ENCODE results near the gene DIPK2A. TPM values are rescaled to one million over a fixed set of nuclear protein-coding genes. Genes with fewer than 3 reads are reported as not detected.

DIPK2A gene
- total RNA-seq, 4 donors from 2014 or later = 38.8 to 68.6 (median 48.3) TPM

DNA sequence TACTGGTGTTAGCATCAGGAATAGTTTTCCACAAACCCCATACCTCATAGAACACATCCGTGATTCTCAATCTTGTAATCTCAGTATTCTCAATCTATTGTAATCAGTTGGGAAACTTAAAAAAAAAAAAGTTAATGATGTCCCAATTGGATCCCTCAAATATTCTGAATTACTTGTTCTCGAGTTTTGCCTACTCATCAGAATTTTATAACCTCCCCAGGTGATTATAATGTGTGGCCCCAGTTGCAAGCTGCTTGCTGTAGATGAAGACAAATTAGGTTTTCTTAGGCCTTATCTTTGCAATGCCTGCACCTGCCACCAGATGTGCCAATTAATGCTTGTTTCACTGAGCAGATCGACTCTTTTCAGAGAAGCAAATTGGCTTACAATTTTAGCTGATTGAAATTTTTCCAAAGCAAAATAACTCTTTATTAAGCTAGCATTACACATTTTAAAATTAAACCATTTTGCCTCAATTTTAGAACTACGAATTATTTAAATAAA is 19.0 kb upstream of the DIPK2A start:
- intact Hi-C loops (cut with DNase I) = loop anchor here (5.0 kb wide), 1 partner anchor 60 kb away; no protein-coding TSS in a partner anchor
- TF ChIP-seq POLR2AphosphoS5 (IDR thresholded peaks at IDR 0.05) (no peak), POLR2A (IDR thresholded peaks at IDR 0.05; ENCODE audit: low read depth) (no peak), EP300 (IDR thresholded peaks at IDR 0.05) (no peak), CTCF (IDR thresholded peaks at IDR 0.05) (peak in 1 of 3 experiments; percentile 3)
- 81% methylated on average over 4 of the region's 4 CpGs for WGBS

DNA sequence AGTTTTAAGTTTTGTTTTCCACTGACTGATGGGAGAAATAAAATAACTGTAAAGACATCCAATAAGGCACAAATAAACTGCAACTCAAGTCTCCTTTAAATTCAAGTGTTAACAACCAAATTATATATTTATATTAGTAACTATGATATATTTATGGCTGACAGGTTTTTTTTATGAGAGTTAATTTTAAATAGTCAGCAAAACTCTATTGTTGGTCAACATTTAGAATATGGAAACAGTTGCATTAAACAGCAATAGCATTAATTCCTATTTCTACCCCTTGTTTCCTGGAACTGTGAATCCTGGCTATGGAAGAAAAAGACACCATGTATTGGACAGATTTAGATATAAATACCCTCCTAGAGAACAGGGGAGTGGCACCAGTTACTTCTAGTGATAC is 16.5 kb upstream of the DIPK2A start:
- Histone ChIP-seq H3K9me3 (peaks cover 0 to 10% (median 0%) of the 10 kb centered on the region in 4 donors), H3K27ac (replicated peaks in 1 of 4) (no peak overlapping the region), H3K27me3 (no peaks in the 10 kb centered on the region), H3K36me3 (no peaks in the 10 kb centered on the region), H3K4me3 (no peak overlapping the region), H3K4me1 (no peaks in the 10 kb centered on the region)
- intact Hi-C loops (cut with DNase I) = no loop called here
- TF ChIP-seq EP300 (IDR thresholded peaks at IDR 0.05) (no peak), CTCF (IDR thresholded peaks at IDR 0.05) (no peak), POLR2A (IDR thresholded peaks at IDR 0.05; ENCODE audit: low read depth) (no peak), POLR2AphosphoS5 (IDR thresholded peaks at IDR 0.05) (no peak)
- no peak for DNase-seq (ENCODE audit: extremely low spot score)

More for the DNA sequence above, 19.0 kb upstream of the DIPK2A start:
- no peak for DNase-seq (ENCODE audit: extremely low spot score)
- H3K4me1 ChIP-seq = no peaks in the 10 kb centered on the region
- H3K4me3 ChIP-seq = no peak overlapping the region
- no peak overlapping the region for H3K27ac ChIP-seq (replicated peaks in 1 of 4)
- no peaks in the 10 kb centered on the region for H3K36me3 ChIP-seq
- no peaks in the 10 kb centered on the region for H3K9me3 ChIP-seq
- H3K27me3 ChIP-seq = no peaks in the 10 kb centered on the region

- DNase-seq (ENCODE audit: extremely low spot score) = no peak
- WGBS = 81% methylated on average over 1 of the region's 1 CpG
- intact Hi-C loops (cut with DNase I) = no loop called here
These were observed 14.8 kb upstream of the DIPK2A start for GRCh38 chr3:143956838-143957237.

DNA sequence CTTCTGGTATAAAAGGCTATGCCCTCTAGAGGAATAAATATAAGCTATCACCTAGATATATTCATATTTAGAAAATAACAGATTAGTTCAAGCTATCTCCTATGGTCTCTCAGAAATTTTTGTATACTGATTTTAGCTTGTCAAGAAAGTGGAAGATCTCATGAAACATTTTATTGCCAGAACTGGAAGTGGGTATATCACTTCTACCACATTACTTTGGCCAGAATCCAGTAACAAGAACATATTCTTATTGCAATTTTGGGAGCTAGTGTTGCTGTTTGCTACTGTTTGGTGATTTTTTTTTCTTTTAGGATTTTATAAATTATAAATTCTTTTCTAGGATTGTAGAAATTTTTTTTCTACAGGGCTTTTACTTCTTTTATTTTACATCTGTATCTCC is 14.2 kb upstream of the DIPK2A start:
- H3K27ac ChIP-seq (replicated peaks in 1 of 4) = no peak overlapping the region
- no peak for TF ChIP-seq POLR2AphosphoS5 (IDR thresholded peaks at IDR 0.05)
- TF ChIP-seq EP300 (IDR thresholded peaks at IDR 0.05) = no peak
- no peak for TF ChIP-seq POLR2A (IDR thresholded peaks at IDR 0.05; ENCODE audit: low read depth)
- TF ChIP-seq CTCF (IDR thresholded peaks at IDR 0.05) = no peak
- peaks cover 0 to 10% (median 0%) of the 10 kb centered on the region in 4 donors for H3K9me3 ChIP-seq
- intact Hi-C loops (cut with DNase I) = no loop called here
- no peaks in the 10 kb centered on the region for H3K4me1 ChIP-seq
- DNase-seq (ENCODE audit: extremely low spot score) = no peak
- H3K4me3 ChIP-seq = no peak overlapping the region
- H3K36me3 ChIP-seq = no peaks in the 10 kb centered on the region
- H3K27me3 ChIP-seq = no peaks in the 10 kb centered on the region

More at GRCh38 chr3:143956838-143957237, 14.8 kb upstream of the DIPK2A start:
- H3K4me1 ChIP-seq = no peaks in the 10 kb centered on the region
- no peak overlapping the region for H3K4me3 ChIP-seq
- no peaks in the 10 kb centered on the region for H3K27me3 ChIP-seq
- no peak overlapping the region for H3K27ac ChIP-seq (replicated peaks in 1 of 4)
- TF ChIP-seq CTCF (IDR thresholded peaks at IDR 0.05) (no peak), POLR2A (IDR thresholded peaks at IDR 0.05; ENCODE audit: low read depth) (no peak), EP300 (IDR thresholded peaks at IDR 0.05) (no peak), POLR2AphosphoS5 (IDR thresholded peaks at IDR 0.05) (no peak)
- H3K36me3 ChIP-seq = no peaks in the 10 kb centered on the region
- H3K9me3 ChIP-seq = peaks cover 0 to 10% (median 0%) of the 10 kb centered on the region in 4 donors

GRCh38 chr3:143958966-143959365 is 12.7 kb upstream of the DIPK2A start:
- TF ChIP-seq POLR2A (IDR thresholded peaks at IDR 0.05; ENCODE audit: low read depth) = no peak
- no peak for TF ChIP-seq EP300 (IDR thresholded peaks at IDR 0.05)
- no peak for TF ChIP-seq POLR2AphosphoS5 (IDR thresholded peaks at IDR 0.05)
- TF ChIP-seq CTCF (IDR thresholded peaks at IDR 0.05) = no peak
- intact Hi-C loops (cut with DNase I) = no loop called here
- Histone ChIP-seq H3K4me1 (no peaks in the 10 kb centered on the region), H3K36me3 (no peaks in the 10 kb centered on the region), H3K9me3 (peaks cover 0 to 10% (median 0%) of the 10 kb centered on the region in 4 donors), H3K4me3 (no peak overlapping the region), H3K27me3 (no peaks in the 10 kb centered on the region), H3K27ac (replicated peaks in 1 of 4) (no peak overlapping the region)
- no peak for DNase-seq (ENCODE audit: extremely low spot score)

Measured in esophagus muscularis mucosa (tissue), 4 donors.